GM18519 (cell line): ENCODE data around the gene MYO5C.
"Not testable (repeated sequence)": the region's sequence is repeated elsewhere in the genome, so short reads cannot be mapped to it uniquely, and the experiment has no call there.

Source experiments
- ATAC-seq: cut with Tn5 transposase; IDR thresholded peaks from one replicate; pipeline ENCODE4 v1.9.1; 2021; ENCODE audit warnings: mild to moderate bottlenecking, moderate library complexity; ENCODE audit not compliant: unreplicated experiment, low FRiP score

Gene MYO5C

DNA sequence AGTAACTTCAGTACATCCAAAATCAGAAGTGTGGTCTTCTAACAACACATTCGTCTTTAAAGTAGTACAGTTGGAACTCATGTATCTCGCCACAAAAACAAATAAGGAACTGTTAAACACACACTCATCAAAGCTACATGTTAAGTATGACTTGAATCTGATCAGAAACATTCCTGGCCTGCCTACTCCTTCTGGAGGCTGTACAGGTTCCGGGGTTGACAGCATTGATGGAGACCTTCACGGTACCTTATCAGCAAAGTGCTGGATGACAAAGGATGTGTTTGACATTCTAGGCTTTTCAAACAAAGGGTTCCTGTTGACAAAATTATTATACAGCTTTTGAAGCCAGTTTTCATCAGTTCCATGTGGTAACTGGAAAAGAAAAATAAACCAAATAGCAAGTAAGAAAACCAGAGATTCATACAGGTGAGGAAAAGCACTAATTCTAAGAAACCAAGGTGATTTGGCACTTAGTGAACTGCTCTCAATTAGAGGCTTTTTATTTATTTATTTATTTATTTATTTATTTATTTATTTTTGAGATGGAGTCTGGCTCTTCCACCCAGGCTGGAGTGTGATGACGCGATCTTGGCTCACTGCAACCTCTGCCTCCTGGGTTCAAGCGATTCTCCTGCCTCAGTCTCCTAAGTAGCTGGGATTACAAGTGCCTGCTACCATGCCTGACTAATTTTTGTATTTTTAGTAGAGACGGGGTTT lies 44.3 kb downstream of the MYO5C start:
- ATAC-seq: no peak

DNA sequence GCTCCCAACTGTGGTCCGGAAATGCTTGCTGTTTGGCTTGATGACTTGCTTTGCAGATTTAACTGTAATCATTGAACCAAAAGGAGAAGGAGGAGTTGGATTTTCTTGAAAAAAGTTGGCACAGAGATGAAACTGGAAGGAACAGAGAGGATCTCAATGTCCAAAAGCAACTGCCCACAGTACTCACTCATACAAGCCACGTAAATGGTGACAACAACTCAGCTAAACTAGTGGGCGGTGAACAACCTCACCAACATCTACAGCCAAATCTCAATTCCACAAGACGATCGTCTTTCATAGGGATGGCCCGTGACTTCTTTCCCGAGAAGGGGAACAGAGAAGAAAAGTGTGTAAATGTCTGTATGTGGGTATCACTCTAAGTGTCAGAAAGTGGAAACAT lies 48.1 kb downstream of the MYO5C start:
- no peak for ATAC-seq

DNA sequence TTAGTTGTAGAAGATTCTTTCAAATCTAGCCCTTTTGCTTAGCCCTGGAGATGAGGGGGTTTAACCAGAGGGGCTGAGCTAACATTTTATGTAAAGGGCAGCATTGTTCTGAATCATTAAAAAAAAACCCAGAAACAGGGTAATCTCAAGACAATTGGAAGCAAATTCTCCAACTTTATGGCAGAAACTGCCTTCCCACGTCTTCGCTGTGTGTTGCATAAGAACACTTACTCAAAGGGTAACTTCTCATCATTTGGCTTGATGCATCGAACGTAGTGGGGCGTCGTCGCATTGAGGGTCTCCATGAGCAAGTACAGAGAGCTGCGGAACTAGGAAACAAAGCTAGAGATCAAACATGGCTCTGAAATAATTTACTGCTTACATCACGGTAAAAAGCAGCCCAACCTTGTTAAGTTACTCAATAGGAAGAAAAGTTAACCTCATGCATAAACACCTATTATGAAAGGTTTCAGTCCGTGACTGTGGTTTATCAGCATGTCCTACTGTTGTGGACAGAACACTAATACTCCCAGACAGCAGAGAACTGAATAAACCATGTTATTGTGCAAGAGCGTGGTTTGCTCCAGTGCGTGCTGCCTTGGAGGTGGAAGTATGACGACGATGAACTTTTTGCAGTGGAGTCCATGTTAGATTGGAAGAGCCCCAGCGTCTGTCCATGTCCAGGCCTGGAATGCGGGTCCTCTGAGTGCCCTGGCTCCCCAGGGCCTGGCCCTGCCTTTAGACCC lies 48.7 kb downstream of the MYO5C start:
- no peak for ATAC-seq

DNA sequence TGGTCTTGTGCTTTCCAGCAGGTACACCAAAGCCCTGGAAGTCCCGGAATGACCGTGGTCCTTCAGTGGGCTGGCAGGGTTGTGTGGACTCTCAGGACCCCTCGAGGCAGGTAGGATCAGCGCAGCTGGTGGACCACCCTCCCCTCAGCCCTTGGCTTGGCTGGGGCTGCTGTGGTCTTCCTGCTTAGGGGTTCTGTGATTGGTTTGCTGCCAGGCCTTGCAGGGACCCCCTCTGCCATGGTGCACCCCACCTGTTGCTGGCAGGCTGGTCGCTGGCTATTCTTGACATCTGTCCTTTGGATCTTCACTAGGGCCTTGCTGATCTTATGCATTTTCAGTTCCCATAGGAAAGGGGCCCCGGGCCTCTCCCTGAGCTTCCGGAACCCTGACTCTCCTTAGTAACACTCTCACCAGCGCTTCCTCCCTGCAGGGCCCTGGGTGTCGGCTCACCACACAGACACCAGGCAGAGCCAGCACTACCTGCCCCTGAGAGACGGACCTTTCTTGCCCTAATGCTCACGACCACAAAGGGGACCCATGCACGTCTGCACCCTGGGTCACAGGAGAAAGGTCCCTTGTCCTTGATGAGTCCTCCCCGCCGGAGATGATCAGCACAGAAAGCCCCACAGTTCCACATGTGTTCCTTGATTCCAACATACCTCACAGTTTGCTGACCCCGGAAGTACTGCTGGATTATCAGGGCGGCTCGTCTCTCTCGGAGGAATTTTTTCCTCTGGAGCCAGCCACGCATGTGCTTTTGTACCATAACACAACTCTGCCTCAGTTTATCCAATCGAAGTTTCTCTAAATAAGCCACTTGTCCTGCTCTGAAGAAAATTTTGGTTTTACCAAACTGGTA lies 51.7 kb downstream of the MYO5C start:
- no peak for ATAC-seq

DNA sequence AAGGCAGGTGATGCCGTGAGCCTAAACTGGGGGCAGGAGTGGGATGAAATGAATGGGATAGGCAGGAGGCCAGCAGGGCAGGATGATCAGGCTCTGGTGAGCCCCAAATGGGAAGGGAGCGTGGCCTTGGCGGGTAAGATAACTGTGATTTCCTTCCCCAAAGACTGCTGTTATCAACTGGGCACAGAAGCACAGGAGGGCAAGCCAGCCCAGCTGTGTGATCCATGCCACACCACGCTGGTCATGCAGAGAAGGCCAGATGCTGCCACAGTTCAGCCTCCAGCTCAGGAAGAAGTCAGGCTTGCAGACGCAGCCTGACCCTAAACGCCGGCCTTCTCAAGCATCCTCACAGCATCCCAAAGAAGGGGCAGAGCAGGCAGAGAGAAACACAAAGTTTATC lies 52.3 kb downstream of the MYO5C start:
- no peak for ATAC-seq

DNA sequence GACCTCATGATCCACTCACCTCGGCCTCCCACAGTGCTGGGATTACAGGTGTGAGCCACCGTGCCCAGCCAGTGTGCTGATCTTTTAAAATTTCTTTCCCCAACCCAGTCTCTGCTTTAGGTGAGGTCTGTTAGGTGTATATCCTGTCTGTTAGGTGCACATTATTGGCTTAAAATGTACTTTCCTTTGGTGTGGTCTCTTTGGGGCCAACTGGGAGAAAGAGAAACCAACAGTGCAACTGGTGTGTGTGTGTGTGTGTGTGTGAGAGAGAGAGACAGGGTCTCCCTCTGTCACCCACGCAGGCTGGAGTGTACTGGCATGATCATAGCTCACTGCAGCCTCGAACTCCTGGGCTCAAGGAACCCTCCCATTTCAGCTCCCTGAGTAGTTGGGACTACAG lies 54.1 kb downstream of the MYO5C start:
- no peak for ATAC-seq

DNA sequence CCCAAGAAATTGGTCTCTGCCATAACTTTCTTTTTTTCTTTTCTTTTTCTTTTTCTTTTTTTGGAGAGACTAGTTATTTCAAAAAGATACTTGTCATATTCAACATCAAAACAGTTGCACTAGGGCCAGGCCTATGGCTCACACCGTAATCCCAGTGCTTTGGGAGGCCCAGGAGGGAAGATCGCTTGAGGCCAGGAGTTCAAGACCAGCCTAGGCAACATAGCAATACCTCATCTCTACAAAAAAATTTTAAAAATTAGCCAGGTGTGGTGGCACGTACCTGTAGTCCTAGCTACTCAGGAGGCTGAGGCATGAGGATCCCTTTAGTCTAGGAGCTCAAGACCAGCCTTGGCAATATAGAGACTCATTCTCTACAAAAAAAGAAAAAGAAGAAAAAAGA lies 55.4 kb downstream of the MYO5C start:
- ATAC-seq: no peak

DNA sequence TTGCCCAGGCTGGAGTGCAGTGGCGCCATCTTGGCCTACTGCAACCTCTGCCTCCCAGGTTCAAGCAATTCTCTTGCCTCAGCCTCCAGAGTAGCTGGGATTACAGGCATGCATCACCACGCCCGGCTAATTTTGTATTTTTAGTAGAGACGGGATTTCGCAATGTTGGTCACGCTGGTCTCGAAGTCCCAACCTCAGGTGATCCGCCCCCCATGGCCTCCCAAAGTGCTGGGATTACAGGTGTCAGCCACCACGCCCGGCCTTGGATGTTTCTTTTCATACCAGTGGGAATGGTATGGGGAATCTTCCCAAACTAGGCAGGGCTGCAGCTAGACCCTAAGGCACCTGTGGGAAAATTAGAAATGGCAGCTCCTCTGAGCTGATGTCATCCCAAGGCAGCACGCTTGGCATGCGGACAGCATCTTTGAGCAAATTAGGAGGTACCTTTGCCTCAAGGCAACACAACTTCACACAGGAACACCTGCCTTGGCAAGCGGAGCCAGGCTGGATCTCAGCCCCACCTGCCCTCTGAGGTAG lies 56.5 kb downstream of the MYO5C start:
- not testable (repeated sequence) for ATAC-seq

DNA sequence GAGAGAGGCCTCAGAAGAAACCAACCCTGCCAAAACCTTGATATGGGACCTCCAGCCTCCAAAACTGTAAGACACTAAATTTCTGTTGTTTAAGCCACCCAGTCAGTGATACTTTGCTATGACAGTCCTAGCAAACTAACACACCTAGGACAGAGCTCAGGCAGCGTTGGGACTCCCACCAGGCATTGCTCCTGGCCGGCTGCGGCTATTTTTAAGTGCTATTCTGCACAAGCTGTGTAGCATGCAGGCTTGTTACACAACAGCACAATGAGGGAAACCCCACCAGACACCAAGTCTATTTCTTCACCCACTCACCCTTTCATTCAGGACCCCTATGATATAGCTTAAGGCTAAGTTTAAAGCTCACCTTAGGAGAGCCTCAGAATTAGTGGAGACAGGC lies 57.5 kb downstream of the MYO5C start:
- ATAC-seq: no peak

DNA sequence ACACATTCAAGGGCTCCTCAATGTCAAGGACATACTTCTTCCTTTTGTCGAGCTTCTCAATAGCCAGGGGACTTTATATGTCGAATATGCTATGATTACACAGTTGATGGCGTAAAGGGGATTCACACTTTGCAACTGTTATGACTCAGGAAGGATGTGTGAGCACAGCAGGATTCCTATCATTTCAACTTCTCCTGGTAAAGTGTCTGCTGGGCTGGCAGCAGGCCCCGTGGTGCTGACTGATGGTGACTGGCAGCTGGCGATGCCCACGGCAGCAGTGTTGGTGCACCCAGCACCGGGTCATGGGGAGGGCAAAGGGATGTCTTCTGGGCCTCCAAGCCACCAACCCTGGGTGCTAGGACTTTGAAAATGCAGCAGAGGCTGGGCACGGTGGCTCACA lies 59.6 kb downstream of the MYO5C start:
- no peak for ATAC-seq

DNA sequence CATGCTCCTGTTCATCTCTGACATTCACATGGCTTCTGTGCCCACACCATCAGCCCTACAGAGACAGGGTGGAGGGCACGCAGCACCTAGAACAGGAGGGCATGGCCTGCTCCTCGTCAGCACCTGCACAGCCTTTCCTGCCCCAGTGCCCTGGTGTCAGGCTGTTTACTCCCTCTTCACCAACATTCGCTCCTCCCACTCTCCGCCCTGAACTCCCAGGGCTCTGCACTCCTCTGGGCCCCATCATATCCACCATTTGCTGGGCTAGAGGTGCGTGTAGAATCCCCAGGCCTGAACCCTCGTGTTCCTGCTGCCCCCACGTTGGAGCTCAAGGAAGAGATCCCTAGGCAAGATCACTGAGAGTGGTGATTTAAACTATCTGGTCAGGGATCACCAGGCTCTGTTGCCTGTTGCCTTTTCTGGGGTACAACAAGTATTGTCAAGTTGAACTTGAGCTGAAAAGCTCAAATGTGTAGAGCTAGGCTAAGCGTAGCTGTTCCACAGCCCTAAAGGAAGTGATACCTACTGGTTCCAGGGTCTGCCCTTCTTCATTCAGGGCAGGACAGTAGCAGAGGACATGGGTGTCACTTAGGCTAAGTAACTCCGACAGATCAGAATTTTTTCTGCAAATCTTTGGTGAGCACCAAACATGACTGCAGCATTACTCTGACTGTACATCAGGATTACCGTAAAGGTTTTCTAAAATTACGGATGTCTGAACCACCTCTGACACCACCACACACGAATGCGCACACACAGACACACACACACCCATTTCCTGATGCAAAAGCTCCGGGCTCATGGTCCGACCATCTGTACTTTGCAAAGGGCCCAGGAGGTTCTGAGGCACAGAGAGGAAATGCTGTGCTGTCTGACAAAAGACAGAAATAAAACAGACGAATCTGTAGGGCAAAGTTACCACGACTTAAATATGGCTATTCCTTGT lies 60.7 kb downstream of the MYO5C start:
- no peak for ATAC-seq

DNA sequence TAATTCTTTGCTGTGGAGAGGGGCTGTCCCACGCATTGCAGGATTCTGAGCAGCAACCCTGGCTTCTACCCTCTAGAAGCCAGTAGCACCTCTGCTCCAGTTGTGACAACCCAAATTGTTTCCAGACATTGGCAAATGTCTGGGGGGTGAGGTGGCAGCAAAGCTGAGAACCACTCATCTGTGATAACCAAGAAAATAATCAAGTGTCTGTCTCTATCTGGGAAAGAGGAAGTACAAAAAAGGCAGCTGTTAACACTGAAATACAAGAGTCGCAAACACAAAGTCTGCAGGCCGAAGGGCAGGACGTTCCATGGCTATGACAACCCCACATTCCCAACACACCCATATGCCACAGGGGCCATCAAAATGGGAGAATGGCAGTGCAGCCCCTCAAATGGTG lies 62.2 kb downstream of the MYO5C start:
- no peak for ATAC-seq

DNA sequence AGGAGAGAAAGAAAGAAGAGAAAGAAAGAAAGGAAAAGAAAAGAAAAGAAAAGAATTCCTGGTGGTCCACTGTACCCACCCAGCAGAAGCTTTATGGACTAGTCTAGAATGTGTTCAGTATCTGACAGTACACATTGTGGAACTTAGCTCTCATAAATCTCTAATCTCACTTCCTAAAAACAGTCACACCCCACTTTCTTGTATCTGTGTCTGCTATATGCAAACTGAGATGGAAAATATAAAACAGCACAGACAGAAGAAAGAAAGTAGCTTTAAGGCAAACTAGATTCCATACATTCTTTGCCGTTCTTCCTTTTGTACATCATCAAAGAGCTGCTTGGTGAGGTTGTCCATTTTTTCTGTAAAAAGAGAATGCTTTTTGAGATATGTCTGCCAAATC lies 63.3 kb downstream of the MYO5C start:
- ATAC-seq: peak; percentile 52

DNA sequence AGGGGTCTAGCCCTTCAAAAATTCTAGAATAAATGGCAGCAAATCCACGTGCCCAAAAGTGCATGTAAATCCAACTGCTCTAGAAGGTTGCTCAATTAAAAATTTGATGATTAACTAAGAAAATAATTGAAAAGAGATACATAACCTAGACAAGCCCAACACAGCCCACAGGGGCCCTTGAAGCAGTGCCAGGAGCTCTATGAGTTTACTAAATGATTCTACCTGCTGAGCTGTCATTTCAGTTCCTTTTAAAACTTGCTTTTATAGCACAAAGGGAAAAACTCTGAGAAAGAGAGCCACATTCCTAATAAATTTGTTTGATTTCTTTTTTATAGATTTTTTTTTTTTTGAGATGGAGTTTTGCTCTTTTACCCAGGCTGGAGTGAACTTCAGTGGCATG lies 65.5 kb downstream of the MYO5C start:
- no peak for ATAC-seq

DNA sequence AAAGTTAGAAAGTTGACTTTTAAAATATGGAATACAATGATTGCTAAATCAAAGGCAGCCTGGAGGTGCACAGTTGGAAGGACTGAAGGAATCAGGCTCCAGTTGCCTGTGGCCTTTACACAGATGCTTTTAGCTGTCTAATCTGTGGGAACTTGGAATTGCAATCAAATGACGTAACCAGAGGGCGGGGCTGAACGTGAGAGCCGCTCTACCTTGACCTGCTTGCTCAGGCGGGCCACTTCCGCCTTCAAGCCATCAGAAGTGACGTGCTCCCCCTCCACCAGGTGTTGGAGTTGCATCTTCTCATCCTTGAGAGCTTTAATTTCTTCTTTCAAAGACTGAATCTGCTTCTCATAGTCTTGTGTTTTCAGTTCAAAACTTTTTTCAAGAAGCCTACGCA lies 66.7 kb downstream of the MYO5C start:
- no peak for ATAC-seq

DNA sequence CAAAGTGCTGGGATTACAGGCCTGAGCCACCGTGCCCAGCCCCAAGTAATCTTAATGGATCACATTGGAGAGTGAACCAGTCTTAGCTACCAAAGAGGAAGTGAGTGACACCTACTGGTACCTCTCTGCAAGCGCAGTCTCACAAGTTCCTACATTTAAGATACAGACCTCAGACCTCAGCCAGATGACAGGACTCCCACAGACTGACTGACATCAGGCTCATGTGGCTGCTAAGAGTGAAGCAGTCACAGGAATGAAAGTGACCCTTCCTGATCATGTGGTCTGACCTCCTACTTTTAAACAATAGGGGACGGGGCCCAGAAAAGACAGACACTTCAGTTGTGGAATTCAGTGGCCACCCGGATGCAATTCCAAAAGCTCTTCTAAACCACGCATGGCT lies 68.1 kb downstream of the MYO5C start:
- ATAC-seq: peak; percentile 87

DNA sequence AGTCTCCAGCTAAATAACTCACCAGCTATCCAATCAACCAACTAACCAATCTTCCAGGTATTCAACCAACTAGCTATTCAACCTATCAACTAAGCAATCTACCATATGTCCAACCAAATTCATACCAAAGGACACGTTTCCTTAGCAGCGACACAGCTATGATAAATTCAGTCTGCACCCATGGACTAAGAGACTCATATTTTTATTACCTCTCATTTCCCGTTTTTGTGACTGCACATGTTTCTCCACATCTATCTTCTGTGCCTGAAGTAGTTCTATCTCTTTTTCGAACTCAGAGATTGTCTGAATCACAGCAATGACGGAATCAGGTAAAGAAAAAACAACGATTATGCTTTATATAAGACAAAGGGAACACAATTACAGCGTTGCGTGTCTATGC lies 70.4 kb downstream of the MYO5C start:
- ATAC-seq: no peak

DNA sequence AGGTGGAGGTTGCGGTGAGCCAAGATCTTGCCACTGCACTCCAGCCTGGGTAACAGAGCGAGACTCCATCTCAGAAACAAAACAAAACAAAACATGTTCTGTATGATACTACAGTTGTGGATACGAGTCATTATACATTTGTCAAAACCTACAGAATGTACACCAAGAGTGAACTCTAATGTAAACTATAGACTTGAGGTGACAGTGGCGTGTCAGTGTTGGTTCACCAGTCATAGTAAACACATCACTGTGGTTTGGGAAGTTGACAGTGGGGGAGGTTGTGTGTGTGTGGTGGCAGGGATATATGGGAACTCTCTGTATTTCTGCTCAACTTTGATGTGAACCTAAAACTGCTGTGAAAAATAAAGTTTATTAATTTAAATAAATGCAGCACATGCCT lies 71.4 kb downstream of the MYO5C start:
- no peak for ATAC-seq

DNA sequence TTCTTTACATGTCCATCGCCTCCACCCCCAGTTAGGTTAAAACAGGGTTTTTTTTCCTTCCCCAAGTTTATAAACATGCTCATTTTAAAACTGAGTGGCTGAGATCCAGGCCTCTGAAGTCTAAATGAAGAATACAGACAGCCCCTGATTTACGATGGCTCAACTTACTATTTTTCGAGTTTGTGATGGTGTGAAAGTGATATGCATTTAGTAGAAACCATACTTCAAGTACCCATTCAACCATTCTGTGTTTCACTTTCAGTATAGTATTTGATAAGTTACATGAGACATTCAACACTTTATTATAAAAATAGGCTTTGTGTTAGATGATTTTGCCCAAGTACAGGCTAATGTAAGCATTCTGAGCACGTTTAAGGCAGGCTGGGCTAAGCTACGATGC lies 73.9 kb downstream of the MYO5C start:
- ATAC-seq: peak; percentile 58
